Naive thymus-derived CD4-positive, alpha-beta T cell (primary cell): ENCODE measurements around the gene MEGF11. TPM values are rescaled to one million over a fixed set of nuclear protein-coding genes. Genes with fewer than 3 reads are reported as not detected.

Source experiments
- ATAC-seq: fragments of 150-1000 bp; cut with Tn5 transposase; 2 replicates; pipeline ENCODE4 v1.10.0; 2021; ENCODE audit warnings: mild to moderate bottlenecking, moderate library complexity
- CTCF ChIA-PET: fragments of 350-600 bp; sonication (Branson Sonifier 250); formaldehyde crosslinking; loops from one replicate; lab custom pipeline; 2021; ENCODE audit warnings: antibody characterized with exemption; lab: Charles Lee
- POLR2A ChIA-PET: fragments of 350-600 bp; sonication (Branson Sonifier 250); formaldehyde crosslinking; loops from one replicate; lab custom pipeline; 2021; ENCODE audit warnings: antibody characterized with exemption, inconsistent platforms; lab: Charles Lee
- DNase-seq, 9 donors: peaks; one replicate each; pipeline versions ENCODE4 v3.0.0 to v3.0.0-alpha.2; 2020 to 2022; ENCODE audit warnings: mixed read lengths in 1 of 9
- H3K27ac ChIP-seq: one replicate; pipeline ENCODE4 v1.7.0; 2013; ENCODE audit warnings: mild to moderate bottlenecking, low read depth, low read length, moderate library complexity
- H3K27me3 ChIP-seq, 2 donors: one replicate each; pipeline ENCODE4 v1.7.0; 2013; ENCODE audit warnings: low read length in 2 of 2, mild to moderate bottlenecking in 2 of 2, moderate library complexity in 2 of 2; ENCODE audit not compliant: control insufficient read depth in 2 of 2, insufficient read depth in 2 of 2
- H3K36me3 ChIP-seq, 3 experiments: 1 replicate in 2 of 3; 2 replicates in 1 of 3; pipeline ENCODE4 v1.7.0; 2013; ENCODE audit warnings: low read length in 3 of 3, mild to moderate bottlenecking in 3 of 3, moderate library complexity in 1 of 3; ENCODE audit not compliant: insufficient read depth in 3 of 3, control insufficient read depth in 2 of 3
- H3K4me1 ChIP-seq, 2 donors: one replicate each; pipeline ENCODE4 v1.7.0; 2013; ENCODE audit warnings: low read length in 2 of 2, mild to moderate bottlenecking in 2 of 2, moderate library complexity in 1 of 2; ENCODE audit not compliant: control insufficient read depth in 2 of 2, insufficient read depth in 2 of 2
- H3K4me3 ChIP-seq: 2 replicates; pipeline ENCODE4 v1.7.0; 2013; ENCODE audit warnings: mild to moderate bottlenecking, low read length
- H3K9me3 ChIP-seq, 3 experiments: 1 replicate in 2 of 3; 2 replicates in 1 of 3; pipeline ENCODE4 v1.7.0; 2013; ENCODE audit warnings: low read length in 3 of 3; ENCODE audit not compliant: control insufficient read depth in 2 of 3
- H3K27ac Mint-ChIP-seq, 9 donors: one replicate each; pipeline ENCODE4 v1.8.0; 2020 to 2022; ENCODE audit warnings: mixed read lengths in 9 of 9, mild to moderate bottlenecking in 8 of 9, moderate library complexity in 5 of 9, inconsistent platforms in 2 of 9
- H3K27me3 Mint-ChIP-seq, 5 donors: one replicate each; pipeline ENCODE4 v1.8.0; 2021 to 2022; ENCODE audit warnings: mixed read lengths in 5 of 5, mild to moderate bottlenecking in 1 of 5
- H3K36me3 Mint-ChIP-seq, 5 donors: one replicate each; pipeline ENCODE4 v1.8.0; 2020 to 2022; ENCODE audit warnings: mixed read lengths in 5 of 5, mild to moderate bottlenecking in 3 of 5, inconsistent platforms in 1 of 5
- H3K4me1 Mint-ChIP-seq, 7 donors: one replicate each; pipeline ENCODE4 v1.8.0; 2020 to 2022; ENCODE audit warnings: mixed read lengths in 7 of 7, mild to moderate bottlenecking in 3 of 7, inconsistent platforms in 1 of 7
- H3K4me3 Mint-ChIP-seq, 10 donors: one replicate each; pipeline ENCODE4 v1.8.0; 2020 to 2022; ENCODE audit warnings: mild to moderate bottlenecking in 10 of 10, mixed read lengths in 10 of 10, moderate library complexity in 6 of 10, inconsistent platforms in 2 of 10
- H3K9me3 Mint-ChIP-seq, 11 donors: one replicate each; pipeline ENCODE4 v1.8.0; 2020 to 2022; ENCODE audit warnings: mixed read lengths in 11 of 11, mild to moderate bottlenecking in 4 of 11, inconsistent platforms in 1 of 11, moderate library complexity in 1 of 11
- intact Hi-C, 2 donors: fragments of 100-400 bp; cut with micrococcal nuclease; formaldehyde crosslinking; loops; one replicate each; pipeline ENCODE4 v1.15.1; 2023
- polyA plus RNA-seq, 2 donors: library from polyadenylated mRNA; unstranded; fragments of 300-500 nt; fragmentation: Illumina TruSeq; gene quantifications; one replicate each; pipeline ENCODE4 v1.2.3, GENCODE V29; 2021
- total RNA-seq, 6 experiments: library from RNA in 5 of 6; stranded (reverse) in 5 of 6; gene quantifications; 1 replicate in 5 of 6; 2 replicates in 1 of 6; pipeline ENCODE4 v1.2.3 and lab custom pipeline; 2021 to 2026

MEGF11 gene
- total and polyA plus RNA-seq, 7 experiments from 2014 or later = 0.45 TPM; not detected in 6

GRCh38 chr15:66021496-66022162 lies 231.9 kb downstream of the MEGF11 start:
- no peaks in the 10 kb centered on the region for H3K9me3 ChIP-seq
- no peaks in the 10 kb centered on the region for H3K27me3 ChIP-seq
- peaks cover 7 to 24% (median 13%) of the 10 kb centered on the region in 5 donors for H3K27me3 Mint-ChIP-seq
- DNase-seq (no peak), ATAC-seq (no peak)
- no peaks in the 10 kb centered on the region for H3K4me1 ChIP-seq
- H3K4me3 Mint-ChIP-seq = no peak overlapping the region
- H3K4me3 ChIP-seq = no peak overlapping the region
- intact Hi-C loops = no loop called here
- POLR2A ChIA-PET = no interaction called here
- H3K36me3 ChIP-seq = no peaks in the 10 kb centered on the region
- no peaks in the 10 kb centered on the region for H3K36me3 Mint-ChIP-seq
- no peak overlapping the region for H3K27ac ChIP-seq
- no peaks in the 10 kb centered on the region for H3K9me3 Mint-ChIP-seq
- H3K27ac Mint-ChIP-seq = no peak overlapping the region
- CTCF ChIA-PET = no interaction called here
- H3K4me1 Mint-ChIP-seq = no peaks in the 10 kb centered on the region

DNA sequence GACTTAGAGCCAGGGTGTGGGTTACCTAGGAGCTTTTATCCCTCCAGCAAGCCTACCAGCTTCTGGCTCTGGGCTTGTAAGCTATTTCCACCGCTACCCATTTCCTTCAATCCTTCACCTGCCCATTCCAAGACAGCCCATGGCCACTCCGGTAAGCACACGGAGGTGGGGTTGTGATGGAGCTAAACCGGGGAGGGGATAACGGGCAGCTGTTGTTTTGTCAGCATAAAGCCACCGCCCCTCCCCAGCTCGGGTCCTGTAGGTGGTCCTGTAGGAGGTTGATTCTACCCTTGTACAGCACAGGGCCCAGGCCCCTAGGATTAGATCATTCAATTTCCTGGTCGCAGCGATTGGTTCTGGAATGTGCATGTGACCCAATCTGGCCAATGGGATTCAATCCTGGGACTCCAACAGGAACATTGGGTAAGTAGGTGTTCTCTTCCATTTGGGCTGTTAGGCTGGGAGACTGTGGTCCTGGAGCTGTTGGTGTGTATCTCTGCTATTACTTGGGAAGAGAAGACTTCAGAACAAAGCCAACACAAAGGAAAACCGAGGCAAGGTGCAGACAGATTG lies 233.6 kb downstream of the MEGF11 start:
- ChIA-PET POLR2A (no interaction called here), CTCF (no interaction called here)
- H3K36me3 ChIP-seq = no peaks in the 10 kb centered on the region
- Mint-ChIP-seq H3K4me3 (no peak overlapping the region), H3K4me1 (no peaks in the 10 kb centered on the region), H3K27me3 (peaks cover 8 to 24% (median 11%) of the 10 kb centered on the region in 5 donors), H3K36me3 (peaks cover 0 to 5% (median 0%) of the 10 kb centered on the region in 5 donors), H3K27ac (no peak overlapping the region), H3K9me3 (peaks cover 0 to 5% (median 0%) of the 10 kb centered on the region in 11 donors)
- H3K4me1 ChIP-seq = no peaks in the 10 kb centered on the region
- ATAC-seq = no peak
- intact Hi-C loops = no loop called here
- no peaks in the 10 kb centered on the region for H3K9me3 ChIP-seq
- H3K4me3 ChIP-seq = no peak overlapping the region
- no peak overlapping the region for H3K27ac ChIP-seq
- DNase-seq = no peak
- no peaks in the 10 kb centered on the region for H3K27me3 ChIP-seq

- no peak overlapping the region for H3K4me3 Mint-ChIP-seq
- CTCF ChIA-PET = no interaction called here
- intact Hi-C loops = no loop called here
These were observed 234.2 kb downstream of the MEGF11 start for GRCh38 chr15:66019368-66019767.

GRCh38 chr15:66018488-66018797 lies 235.1 kb downstream of the MEGF11 start:
- peaks cover 2 to 24% (median 15%) of the 10 kb centered on the region in 5 donors for H3K27me3 Mint-ChIP-seq
- ATAC-seq (no peak), DNase-seq (no peak)
- H3K4me1 ChIP-seq = no peaks in the 10 kb centered on the region
- H3K27ac ChIP-seq = no peak overlapping the region
- ChIA-PET POLR2A (no interaction called here), CTCF (no interaction called here)
- H3K4me3 ChIP-seq = no peak overlapping the region
- H3K36me3 Mint-ChIP-seq = peaks cover 0 to 5% (median 0%) of the 10 kb centered on the region in 5 donors
- no peak overlapping the region for H3K27ac Mint-ChIP-seq
- H3K4me3 Mint-ChIP-seq = no peak overlapping the region
- peaks cover 0 to 5% (median 0%) of the 10 kb centered on the region in 11 donors for H3K9me3 Mint-ChIP-seq
- H3K36me3 ChIP-seq = no peaks in the 10 kb centered on the region
- H3K4me1 Mint-ChIP-seq = no peaks in the 10 kb centered on the region
- intact Hi-C loops = no loop called here
- no peaks in the 10 kb centered on the region for H3K9me3 ChIP-seq
- H3K27me3 ChIP-seq = no peaks in the 10 kb centered on the region

More at GRCh38 chr15:66019368-66019767, 234.2 kb downstream of the MEGF11 start:
- ATAC-seq (no peak), DNase-seq (no peak)
- Histone ChIP-seq H3K9me3 (no peaks in the 10 kb centered on the region), H3K36me3 (no peaks in the 10 kb centered on the region), H3K27ac (no peak overlapping the region), H3K4me1 (no peaks in the 10 kb centered on the region), H3K27me3 (no peaks in the 10 kb centered on the region), H3K4me3 (no peak overlapping the region)
- H3K9me3 Mint-ChIP-seq = peaks cover 0 to 5% (median 0%) of the 10 kb centered on the region in 11 donors
- peaks cover 3 to 24% (median 10%) of the 10 kb centered on the region in 5 donors for H3K27me3 Mint-ChIP-seq
- POLR2A ChIA-PET = no interaction called here
- H3K4me1 Mint-ChIP-seq = no peaks in the 10 kb centered on the region
- H3K36me3 Mint-ChIP-seq = peaks cover 0 to 5% (median 0%) of the 10 kb centered on the region in 5 donors
- H3K27ac Mint-ChIP-seq = no peak overlapping the region

- Histone ChIP-seq H3K4me1 (no peaks in the 10 kb centered on the region), H3K27ac (no peak overlapping the region), H3K36me3 (no peaks in the 10 kb centered on the region), H3K9me3 (no peaks in the 10 kb centered on the region), H3K27me3 (no peaks in the 10 kb centered on the region), H3K4me3 (no peak overlapping the region)
- Mint-ChIP-seq H3K4me1 (no peaks in the 10 kb centered on the region), H3K9me3 (peaks cover 0 to 5% (median 0%) of the 10 kb centered on the region in 11 donors), H3K36me3 (peaks cover 0 to 5% (median 0%) of the 10 kb centered on the region in 5 donors), H3K27me3 (peaks cover 2 to 24% (median 15%) of the 10 kb centered on the region in 5 donors), H3K27ac (no peak overlapping the region), H3K4me3 (no peak overlapping the region)
- CTCF ChIA-PET = no interaction called here
- intact Hi-C loops = no loop called here
- ATAC-seq = no peak
- POLR2A ChIA-PET = no interaction called here
- DNase-seq = no peak
These were observed 235.6 kb downstream of the MEGF11 start for GRCh38 chr15:66017792-66018487.

GRCh38 chr15:66017000-66017399 lies 236.6 kb downstream of the MEGF11 start:
- H3K36me3 ChIP-seq = no peaks in the 10 kb centered on the region
- intact Hi-C loops = no loop called here
- H3K4me1 ChIP-seq = no peaks in the 10 kb centered on the region
- Mint-ChIP-seq H3K36me3 (peaks cover 0 to 5% (median 0%) of the 10 kb centered on the region in 5 donors), H3K27me3 (peaks cover 2 to 24% (median 15%) of the 10 kb centered on the region in 5 donors), H3K9me3 (peaks cover 0 to 5% (median 0%) of the 10 kb centered on the region in 11 donors), H3K27ac (no peak overlapping the region), H3K4me3 (no peak overlapping the region), H3K4me1 (no peaks in the 10 kb centered on the region)
- H3K4me3 ChIP-seq = no peak overlapping the region
- CTCF ChIA-PET = no interaction called here
- H3K9me3 ChIP-seq = no peaks in the 10 kb centered on the region
- DNase-seq = no peak
- no peaks in the 10 kb centered on the region for H3K27me3 ChIP-seq
- ATAC-seq = no peak
- POLR2A ChIA-PET = no interaction called here
- no peak overlapping the region for H3K27ac ChIP-seq
